Activated B cell treated with CpG ODN at 0.5 μM for 24 hours (primary cell): ENCODE results near the gene GRM4. TPM values are rescaled to one million over a fixed set of nuclear protein-coding genes. Genes with fewer than 3 reads are reported as not detected.

Experiments
- ATAC-seq: fragments of 200-7000 bp; cut with Tn5 transposase; one replicate; pipeline ENCODE4 v1.10.0; 2021; ENCODE audit warnings: low read depth, mild to moderate bottlenecking, moderate library complexity
- CTCF ChIA-PET: fragments of 350-600 bp; sonication (Branson Sonifier 250); formaldehyde crosslinking; loops from one replicate; lab custom pipeline; 2021; ENCODE audit warnings: antibody characterized with exemption; lab: Charles Lee
- POLR2A ChIA-PET: fragments of 350-600 bp; sonication (Branson Sonifier 250); formaldehyde crosslinking; loops from one replicate; lab custom pipeline; 2021; ENCODE audit warnings: antibody characterized with exemption; lab: Charles Lee
- DNase-seq: peaks from one replicate; pipeline ENCODE4 v3.0.0; 2022
- H3K27ac Mint-ChIP-seq: one replicate; pipeline ENCODE4 v1.8.0; 2020; ENCODE audit warnings: mixed read lengths
- H3K27me3 Mint-ChIP-seq: one replicate; pipeline ENCODE4 v1.8.0; 2021; ENCODE audit warnings: mixed read lengths
- H3K36me3 Mint-ChIP-seq: one replicate; pipeline ENCODE4 v1.8.0; 2021; ENCODE audit warnings: low read depth, mixed read lengths
- H3K4me1 Mint-ChIP-seq: one replicate; pipeline ENCODE4 v1.8.0; 2021; ENCODE audit warnings: mixed read lengths
- H3K4me3 Mint-ChIP-seq: one replicate; pipeline ENCODE4 v1.8.0; 2020; ENCODE audit warnings: mild to moderate bottlenecking, mixed read lengths
- H3K9me3 Mint-ChIP-seq: one replicate; pipeline ENCODE4 v1.8.0; 2020; ENCODE audit warnings: mixed read lengths
- intact Hi-C: fragments of 100-400 bp; cut with micrococcal nuclease; formaldehyde crosslinking; loops from one replicate; pipeline ENCODE4 v1.15.1; 2024
- total RNA-seq: library from RNA; stranded (reverse); gene quantifications from 2 replicates; pipeline ENCODE4 v1.2.3, GENCODE V29; 2022
- TF ChIP-seq, protein P1 (sequence below): fragments of 200-600 bp; IDR thresholded peaks from one replicate; pipeline ENCODE4 v1.8.0; 2022; ENCODE audit warnings: antibody characterized with exemption, mild to moderate bottlenecking

Gene GRM4
- total RNA-seq, 1 donor from 2014 or later = not detected

- ChIA-PET CTCF (no interaction called here), POLR2A (no interaction called here)
- H3K27ac Mint-ChIP-seq = no peak overlapping the region
- H3K4me3 Mint-ChIP-seq = no peak overlapping the region
- H3K27me3 Mint-ChIP-seq = peaks cover 11% of the 10 kb centered on the region
- intact Hi-C loops = no loop called here
- TF ChIP-seq, protein P1, sequence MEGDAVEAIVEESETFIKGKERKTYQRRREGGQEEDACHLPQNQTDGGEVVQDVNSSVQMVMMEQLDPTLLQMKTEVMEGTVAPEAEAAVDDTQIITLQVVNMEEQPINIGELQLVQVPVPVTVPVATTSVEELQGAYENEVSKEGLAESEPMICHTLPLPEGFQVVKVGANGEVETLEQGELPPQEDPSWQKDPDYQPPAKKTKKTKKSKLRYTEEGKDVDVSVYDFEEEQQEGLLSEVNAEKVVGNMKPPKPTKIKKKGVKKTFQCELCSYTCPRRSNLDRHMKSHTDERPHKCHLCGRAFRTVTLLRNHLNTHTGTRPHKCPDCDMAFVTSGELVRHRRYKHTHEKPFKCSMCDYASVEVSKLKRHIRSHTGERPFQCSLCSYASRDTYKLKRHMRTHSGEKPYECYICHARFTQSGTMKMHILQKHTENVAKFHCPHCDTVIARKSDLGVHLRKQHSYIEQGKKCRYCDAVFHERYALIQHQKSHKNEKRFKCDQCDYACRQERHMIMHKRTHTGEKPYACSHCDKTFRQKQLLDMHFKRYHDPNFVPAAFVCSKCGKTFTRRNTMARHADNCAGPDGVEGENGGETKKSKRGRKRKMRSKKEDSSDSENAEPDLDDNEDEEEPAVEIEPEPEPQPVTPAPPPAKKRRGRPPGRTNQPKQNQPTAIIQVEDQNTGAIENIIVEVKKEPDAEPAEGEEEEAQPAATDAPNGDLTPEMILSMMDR = no peak
- peaks cover 4% of the 10 kb centered on the region for H3K4me1 Mint-ChIP-seq
- ATAC-seq = no peak
- DNase-seq = no peak
- H3K36me3 Mint-ChIP-seq = no peaks in the 10 kb centered on the region
- no peaks in the 10 kb centered on the region for H3K9me3 Mint-ChIP-seq
Observed at GRCh38 chr6:33985313-33985751, 160.6 kb downstream of the GRM4 start.

- ATAC-seq (no peak), DNase-seq (no peak)
- H3K4me3 Mint-ChIP-seq = no peak overlapping the region
- H3K36me3 Mint-ChIP-seq = no peaks in the 10 kb centered on the region
- POLR2A ChIA-PET = no interaction called here
- TF ChIP-seq, protein P1 = no peak
- peaks cover 4% of the 10 kb centered on the region for H3K4me1 Mint-ChIP-seq
- no peaks in the 10 kb centered on the region for H3K9me3 Mint-ChIP-seq
- H3K27me3 Mint-ChIP-seq = peaks cover 11% of the 10 kb centered on the region
- CTCF ChIA-PET = no interaction called here
- no peak overlapping the region for H3K27ac Mint-ChIP-seq
- intact Hi-C loops = no loop called here
Observed at GRCh38 chr6:33984466-33985312, 161.2 kb downstream of the GRM4 start.

GRCh38 chr6:33983721-33984465 lies 162.0 kb downstream of the GRM4 start:
- Mint-ChIP-seq H3K4me1 (peaks cover 4% of the 10 kb centered on the region), H3K36me3 (no peaks in the 10 kb centered on the region), H3K27ac (no peak overlapping the region), H3K27me3 (peaks cover 15% of the 10 kb centered on the region), H3K9me3 (no peaks in the 10 kb centered on the region), H3K4me3 (no peak overlapping the region)
- CTCF ChIA-PET = no interaction called here
- DNase-seq (no peak), ATAC-seq (no peak)
- POLR2A ChIA-PET = no interaction called here
- intact Hi-C loops = no loop called here
- TF ChIP-seq, protein P1 = no peak

- H3K4me3 Mint-ChIP-seq = no peak overlapping the region
- ChIA-PET CTCF (no interaction called here), POLR2A (no interaction called here)
- no peaks in the 10 kb centered on the region for H3K9me3 Mint-ChIP-seq
- ATAC-seq (no peak), DNase-seq (no peak)
- intact Hi-C loops = no loop called here
- TF ChIP-seq, protein P1 = no peak
- no peaks in the 10 kb centered on the region for H3K36me3 Mint-ChIP-seq
- peaks cover 4% of the 10 kb centered on the region for H3K4me1 Mint-ChIP-seq
- no peak overlapping the region for H3K27ac Mint-ChIP-seq
- peaks cover 13% of the 10 kb centered on the region for H3K27me3 Mint-ChIP-seq
Observed at GRCh38 chr6:33983109-33983716, 162.7 kb downstream of the GRM4 start.

- Mint-ChIP-seq H3K27ac (no peak overlapping the region), H3K27me3 (peaks cover 23% of the 10 kb centered on the region), H3K9me3 (no peaks in the 10 kb centered on the region), H3K4me1 (peaks cover 4% of the 10 kb centered on the region), H3K36me3 (no peaks in the 10 kb centered on the region), H3K4me3 (no peak overlapping the region)
- intact Hi-C loops = no loop called here
- TF ChIP-seq, protein P1 = no peak
- CTCF ChIA-PET = no interaction called here
- ATAC-seq = no peak
- DNase-seq = no peak
- POLR2A ChIA-PET = no interaction called here
Observed at GRCh38 chr6:33981861-33982260, 164.0 kb downstream of the GRM4 start.
